IPS-NIHi7 (cell line): Measurements from ENCODE around the gene PCDHB16.
"Not testable (repeated sequence)": the region's sequence is repeated elsewhere in the genome, so short reads cannot be mapped to it uniquely, and the experiment has no call there.

Experiments
- DNase-seq: peaks from one replicate; pipeline ENCODE4 v3.0.0; 2012; ENCODE audit warnings: mixed read lengths; ENCODE audit errors: extremely low spot score

PCDHB16 gene

GRCh38 chr5:141184117-141184855 lies 2.1 kb downstream of the PCDHB16 start:
- DNase-seq: not testable (repeated sequence)

GRCh38 chr5:141186897-141187512 lies 4.8 kb downstream of the PCDHB16 start, which contains the start of gene PCDHB9:
TSS of gene PCDHB9 (plus strand) at chr5:141187161. CDS start at chr5:141187319, 158 bp downstream.
- DNase-seq: peak; percentile 69

- not testable (repeated sequence) for DNase-seq
Observed at GRCh38 chr5:141188682-141189081, 6.5 kb downstream of the PCDHB16 start.

- DNase-seq: not testable (repeated sequence)
Observed at GRCh38 chr5:141189131-141189530, 6.9 kb downstream of the PCDHB16 start.

GRCh38 chr5:141192110-141192725 lies 10.0 kb downstream of the PCDHB16 start, which contains the start of gene PCDHB10:
TSS of gene PCDHB10 (plus strand) at chr5:141192353. CDS start at chr5:141192553, 200 bp downstream.
- peak; percentile 67 for DNase-seq

- not testable (repeated sequence) for DNase-seq
Observed at GRCh38 chr5:141194332-141194731, 12.1 kb downstream of the PCDHB16 start.

- no peak for DNase-seq
Observed at GRCh38 chr5:141196363-141196762, 14.2 kb downstream of the PCDHB16 start.

GRCh38 chr5:141199359-141200235 lies 17.4 kb downstream of the PCDHB16 start, which contains the start of gene PCDHB11:
TSS of gene PCDHB11 (plus strand) at chr5:141199627. CDS start at chr5:141199775, 148 bp downstream.
- peak; percentile 24 for DNase-seq

- DNase-seq: not testable (repeated sequence)
Observed at GRCh38 chr5:141201126-141201525, 18.9 kb downstream of the PCDHB16 start.

GRCh38 chr5:141201646-141202045 lies 19.5 kb downstream of the PCDHB16 start:
- DNase-seq: not testable (repeated sequence)

- peak; percentile 23 for DNase-seq
Observed at GRCh38 chr5:141208478-141208877, 26.3 kb downstream of the PCDHB16 start, which contains the start of gene PCDHB12. TSS of gene PCDHB12 (plus strand) at chr5:141208719. CDS start at chr5:141208908, 189 bp downstream.

GRCh38 chr5:141210281-141210680 lies 28.1 kb downstream of the PCDHB16 start:
- not testable (repeated sequence) for DNase-seq

GRCh38 chr5:141210849-141211248 lies 28.7 kb downstream of the PCDHB16 start:
- not testable (repeated sequence) for DNase-seq

- peak; percentile 19 for DNase-seq
Observed at GRCh38 chr5:141213656-141214339, 31.6 kb downstream of the PCDHB16 start, which contains the start of gene PCDHB13. TSS of gene PCDHB13 (plus strand) at chr5:141213919. CDS start at chr5:141214124, 205 bp downstream.

- DNase-seq: not testable (repeated sequence)
Observed at GRCh38 chr5:141214583-141214982, 32.4 kb downstream of the PCDHB16 start.

- not testable (repeated sequence) for DNase-seq
Observed at GRCh38 chr5:141215504-141215903, 33.3 kb downstream of the PCDHB16 start.

GRCh38 chr5:141216035-141216434 lies 33.8 kb downstream of the PCDHB16 start:
- not testable (repeated sequence) for DNase-seq

- DNase-seq: peak; percentile 76
Observed at GRCh38 chr5:141223112-141223783, 41.1 kb downstream of the PCDHB16 start, which contains the start of gene PCDHB14. TSS of gene PCDHB14 (plus strand) at chr5:141223343. CDS start at chr5:141223506, 163 bp downstream.

GRCh38 chr5:141224844-141225243 lies 42.7 kb downstream of the PCDHB16 start:
- not testable (repeated sequence) for DNase-seq

- not testable (repeated sequence) for DNase-seq
Observed at GRCh38 chr5:141225421-141225820, 43.2 kb downstream of the PCDHB16 start.
